ENCODE data around the gene LDHD. TPM values are rescaled to one million over a fixed set of nuclear protein-coding genes. Genes with fewer than 3 reads are reported as not detected.
A peak's percentile ranks its signal among the peaks of the same experiment; 100 is the strongest.

The LDHD gene
- total and polyA plus RNA-seq, 2 of the 8 experiments (the other 6 are each of a cell fraction or from before 2014, with no cell fraction given): 14.9 to 18.2 TPM

DNA sequence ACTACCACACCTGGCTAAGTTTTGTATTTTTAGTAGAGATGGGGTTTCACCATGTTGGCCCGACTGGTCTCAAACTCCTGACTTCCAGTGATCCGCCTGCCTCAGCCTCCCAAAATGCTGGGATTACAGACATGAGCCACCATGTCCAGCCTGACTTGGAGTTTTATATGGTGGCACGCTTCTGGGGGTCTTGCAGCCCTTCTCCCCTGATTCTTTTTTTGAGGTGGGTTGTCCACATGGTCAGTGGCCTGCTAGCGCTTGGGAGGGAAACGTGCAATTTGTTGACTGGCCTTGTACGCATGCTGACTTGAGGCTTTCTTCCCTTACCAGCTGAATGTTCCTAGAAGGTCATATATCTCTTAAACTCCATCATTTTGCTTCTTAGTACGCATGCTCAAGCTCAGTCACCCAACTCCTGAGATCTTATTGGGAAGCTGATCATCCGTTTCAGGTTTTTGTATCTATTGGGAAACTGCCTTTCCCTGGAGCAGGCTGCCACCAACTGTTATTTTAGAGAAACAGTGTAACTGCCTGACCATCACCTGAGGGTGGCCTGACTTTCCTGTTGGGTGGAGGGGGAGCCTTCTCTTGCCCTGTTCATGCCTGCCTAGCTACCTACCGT lies 13.7 kb upstream of the LDHD start:
- ChIA-PET CTCF (ENCODE audit: partially characterized antibody) (interaction anchor here (0.8 to 1.7 kb wide), 11 partner anchors 8 to 404 kb away, joined by 3 to 10 read pairs (median 3); partner anchors contain the start of gene LDHD), POLR2A (ENCODE audit: partially characterized antibody) (interaction anchor here (1.5 to 1.9 kb wide), 3 partner anchors 10 to 14 kb away, joined by 4 to 7 read pairs (median 5); partner anchors contain the start of gene LDHD)
- H4K91ac ChIP-seq (replicated peaks; ENCODE audit: insufficient read length, low read length): peak overlapping the region; percentile 11
- DNase-seq (ENCODE audit: low read depth in 1 of 2, low spot score in 2 of 2): no peak
- H2BK5ac ChIP-seq (ENCODE audit: low read depth, low read length): peak overlapping the region; percentile 79; the same call in 1 of the 2 replicates
- no peaks in the 10 kb centered on the region for H3K27me3 ChIP-seq (replicated peaks in 1 of 4; ENCODE audit: control insufficient read depth in 3 of 4, extremely low read depth in 1 of 4, insufficient read depth in 3 of 4, low read length in 3 of 4)
- no peak overlapping the region for H3K4me3 ChIP-seq (ENCODE audit: extremely low read depth in 1 of 4, insufficient read depth in 2 of 4, low read depth in 3 of 4, low read length in 4 of 4)
- no peak overlapping the region for H3K14ac ChIP-seq (ENCODE audit: insufficient read length)
- peak overlapping the region; percentile 44 for H2BK120ac ChIP-seq (replicated peaks; ENCODE audit: low read depth, low read length)
- no peak overlapping the region for H4K8ac ChIP-seq (ENCODE audit: extremely low read depth, insufficient read depth, low read length)
- no peaks in the 10 kb centered on the region for H4K20me1 ChIP-seq (replicated peaks in 1 of 2; ENCODE audit: control insufficient read depth in 1 of 2, insufficient read depth in 2 of 2, low read length in 2 of 2)
- H3K23ac ChIP-seq (ENCODE audit: insufficient read length): no peak overlapping the region
- no peak overlapping the region for H2AK5ac ChIP-seq (ENCODE audit: low read depth, low read length)
- H3K4me1 ChIP-seq (replicated peaks in 1 of 4; ENCODE audit: control insufficient read depth in 3 of 4, insufficient read depth in 4 of 4, low read length in 3 of 4): peaks cover 0 to 12% (median 6%) of the 10 kb centered on the region in 4 experiments; a peak in 5 of 7 replicates
- H2AFZ ChIP-seq (ENCODE audit: low read length): peak overlapping the region; percentile 7; the same call in 1 of the 2 replicates
- H3K23me2 ChIP-seq (ENCODE audit: low read depth, low read length): no peaks in the 10 kb centered on the region
- no peak overlapping the region for H2BK15ac ChIP-seq (ENCODE audit: low read length)
- no peak overlapping the region for H3K27ac ChIP-seq (ENCODE audit: low read depth, low read length)
- H3K18ac ChIP-seq (ENCODE audit: extremely low read depth, low read length): peak overlapping the region; percentile 55; the same call in 1 of the 2 replicates
- no peak overlapping the region for H3K4me2 ChIP-seq (ENCODE audit: insufficient read depth in 1 of 2, low read depth in 2 of 2, low read length in 2 of 2)
- H3K4ac ChIP-seq (replicated peaks; ENCODE audit: insufficient read length, low read depth, low read length): peak overlapping the region; percentile 13
- H3K9me3 ChIP-seq (ENCODE audit: insufficient read depth in 2 of 2, low read depth in 1 of 2, low read length in 1 of 2): peaks cover 7 to 16% of the 10 kb centered on the region in 2 experiments; a peak in 3 of 4 replicates
- WGBS, 2 experiments (ENCODE audit: extremely low coverage in 1 of 2, insufficient coverage in 1 of 2, insufficient read length in 1 of 2, insufficient replicate concordance in 2 of 2, low coverage in 1 of 2, low lambda C conversion rate in 2 of 2, missing lambda C conversion rate in 1 of 2): 86% methylated on average over 9 of the region's 9 CpGs; no CpG with 5 or more reads in 1 of the 2 experiments
- no peaks in the 10 kb centered on the region; a peak in 1 of 8 replicates for H3K36me3 ChIP-seq (ENCODE audit: control insufficient read depth in 2 of 4, insufficient read depth in 4 of 4, low read length in 3 of 4)
- FAIRE-seq: no peak
- no peak overlapping the region for H3K9ac ChIP-seq (replicated peaks in 1 of 4; ENCODE audit: extremely low read depth in 1 of 4, low read depth in 3 of 4, low read length in 3 of 4)
- no peak overlapping the region for H4K5ac ChIP-seq (ENCODE audit: insufficient read length, low read depth, low read length)
- H2BK12ac ChIP-seq (ENCODE audit: low read depth, low read length): peak overlapping the region; percentile 89
- H3K79me1 ChIP-seq (ENCODE audit: low read depth, low read length): no peaks in the 10 kb centered on the region
- H2BK20ac ChIP-seq (ENCODE audit: low read length): peak overlapping the region; percentile 4; the same call in 1 of the 2 replicates
- H3K56ac ChIP-seq (replicated peaks; ENCODE audit: insufficient read length, low read depth, low read length): no peak overlapping the region
- no peak for TF ChIP-seq RXRA (IDR thresholded peaks at IDR 0.05; ENCODE audit: insufficient read depth, low read depth, low read length)
- TF ChIP-seq FOSL1 (IDR thresholded peaks at IDR 0.05; ENCODE audit: insufficient read depth, low read depth, low read length): no peak
- peak; percentile 81 to 85 for TF ChIP-seq RAD21 (IDR thresholded peaks at IDR 0.05 in 1 of 2, conservative IDR thresholded peaks at IDR 0.05 in 1 of 2; ENCODE audit: low read depth in 2 of 2, low read length in 2 of 2)
- TF ChIP-seq, protein P1, sequence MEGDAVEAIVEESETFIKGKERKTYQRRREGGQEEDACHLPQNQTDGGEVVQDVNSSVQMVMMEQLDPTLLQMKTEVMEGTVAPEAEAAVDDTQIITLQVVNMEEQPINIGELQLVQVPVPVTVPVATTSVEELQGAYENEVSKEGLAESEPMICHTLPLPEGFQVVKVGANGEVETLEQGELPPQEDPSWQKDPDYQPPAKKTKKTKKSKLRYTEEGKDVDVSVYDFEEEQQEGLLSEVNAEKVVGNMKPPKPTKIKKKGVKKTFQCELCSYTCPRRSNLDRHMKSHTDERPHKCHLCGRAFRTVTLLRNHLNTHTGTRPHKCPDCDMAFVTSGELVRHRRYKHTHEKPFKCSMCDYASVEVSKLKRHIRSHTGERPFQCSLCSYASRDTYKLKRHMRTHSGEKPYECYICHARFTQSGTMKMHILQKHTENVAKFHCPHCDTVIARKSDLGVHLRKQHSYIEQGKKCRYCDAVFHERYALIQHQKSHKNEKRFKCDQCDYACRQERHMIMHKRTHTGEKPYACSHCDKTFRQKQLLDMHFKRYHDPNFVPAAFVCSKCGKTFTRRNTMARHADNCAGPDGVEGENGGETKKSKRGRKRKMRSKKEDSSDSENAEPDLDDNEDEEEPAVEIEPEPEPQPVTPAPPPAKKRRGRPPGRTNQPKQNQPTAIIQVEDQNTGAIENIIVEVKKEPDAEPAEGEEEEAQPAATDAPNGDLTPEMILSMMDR (IDR thresholded peaks at IDR 0.05; ENCODE audit: control extremely low read depth in 1 of 3, insufficient read depth in 1 of 3, low read depth in 1 of 3, low read length in 3 of 3): peak; percentile 32 to 56 (median 46); a peak in 3 of 4 replicates
- no peaks in the 10 kb centered on the region for H3K79me2 ChIP-seq (ENCODE audit: control insufficient read depth in 1 of 2, insufficient read depth in 2 of 2, low read length in 2 of 2)

All from H1 (cell line).